ENCODE measurements around the gene KCNN2.

The KCNN2 gene

GRCh38 chr5:114390431-114390830 is 28.6 kb downstream of the KCNN2 start:
- Histone ChIP-seq H3K36me3 (ENCODE audit: control insufficient read depth, insufficient read depth, low read length) (no peaks in the 10 kb centered on the region), H3K27ac (ENCODE audit: insufficient read depth, low read length, poor library complexity, severe bottlenecking) (no peak overlapping the region), H3K27me3 (replicated peaks; ENCODE audit: control insufficient read depth, insufficient read depth, low read length, poor library complexity, severe bottlenecking) (no peaks in the 10 kb centered on the region), H3K9me3 (ENCODE audit: control insufficient read depth, low read length) (no peaks in the 10 kb centered on the region), H3K4me3 (ENCODE audit: insufficient read depth, low read depth, low read length, poor library complexity, severe bottlenecking) (no peak overlapping the region), H3K4me1 (ENCODE audit: control insufficient read depth, insufficient read depth, low read length, poor library complexity, severe bottlenecking) (no peaks in the 10 kb centered on the region)
- DNase-seq, result no peak

DNA sequence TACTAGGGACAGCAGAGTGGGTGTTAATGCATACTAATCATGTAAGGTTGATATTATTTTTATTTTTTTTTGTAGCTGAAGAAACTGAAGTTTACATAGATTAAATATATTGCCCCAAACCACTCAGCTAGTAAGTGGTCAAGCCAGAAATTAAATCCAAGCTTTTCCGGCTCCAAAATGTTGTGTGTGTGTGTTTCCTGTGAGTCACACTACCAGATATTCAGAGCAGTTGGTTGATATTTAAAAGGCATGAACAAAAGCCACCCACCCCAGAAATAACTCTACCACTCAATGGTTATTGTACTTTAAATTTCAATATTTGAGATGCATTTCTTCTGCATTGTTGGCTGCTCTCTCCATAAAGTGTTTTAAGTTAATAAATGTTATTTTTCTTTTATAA is 29.5 kb downstream of the KCNN2 start:
- Histone ChIP-seq H3K27ac (ENCODE audit: insufficient read depth, low read length, poor library complexity, severe bottlenecking) (no peak overlapping the region), H3K27me3 (replicated peaks; ENCODE audit: control insufficient read depth, insufficient read depth, low read length, poor library complexity, severe bottlenecking) (no peaks in the 10 kb centered on the region), H3K36me3 (ENCODE audit: control insufficient read depth, insufficient read depth, low read length) (no peaks in the 10 kb centered on the region), H3K4me1 (ENCODE audit: control insufficient read depth, insufficient read depth, low read length, poor library complexity, severe bottlenecking) (no peaks in the 10 kb centered on the region), H3K9me3 (ENCODE audit: control insufficient read depth, low read length) (no peaks in the 10 kb centered on the region), H3K4me3 (ENCODE audit: insufficient read depth, low read depth, low read length, poor library complexity, severe bottlenecking) (no peak overlapping the region)
- DNase-seq, result no peak

GRCh38 chr5:114393159-114393558 is 31.3 kb downstream of the KCNN2 start:
- Histone ChIP-seq H3K27ac (ENCODE audit: insufficient read depth, low read length, poor library complexity, severe bottlenecking) (no peak overlapping the region), H3K27me3 (replicated peaks; ENCODE audit: control insufficient read depth, insufficient read depth, low read length, poor library complexity, severe bottlenecking) (no peaks in the 10 kb centered on the region), H3K9me3 (ENCODE audit: control insufficient read depth, low read length) (no peaks in the 10 kb centered on the region), H3K4me3 (ENCODE audit: insufficient read depth, low read depth, low read length, poor library complexity, severe bottlenecking) (no peak overlapping the region), H3K36me3 (ENCODE audit: control insufficient read depth, insufficient read depth, low read length) (no peaks in the 10 kb centered on the region), H3K4me1 (ENCODE audit: control insufficient read depth, insufficient read depth, low read length, poor library complexity, severe bottlenecking) (no peaks in the 10 kb centered on the region)
- no peak for DNase-seq

- DNase-seq, result no peak
- Histone ChIP-seq H3K9me3 (ENCODE audit: control insufficient read depth, low read length) (no peaks in the 10 kb centered on the region), H3K27me3 (replicated peaks; ENCODE audit: control insufficient read depth, insufficient read depth, low read length, poor library complexity, severe bottlenecking) (no peaks in the 10 kb centered on the region), H3K4me3 (ENCODE audit: insufficient read depth, low read depth, low read length, poor library complexity, severe bottlenecking) (no peak overlapping the region), H3K36me3 (ENCODE audit: control insufficient read depth, insufficient read depth, low read length) (no peaks in the 10 kb centered on the region), H3K4me1 (ENCODE audit: control insufficient read depth, insufficient read depth, low read length, poor library complexity, severe bottlenecking) (no peaks in the 10 kb centered on the region), H3K27ac (ENCODE audit: insufficient read depth, low read length, poor library complexity, severe bottlenecking) (no peak overlapping the region)
These were observed 40.3 kb downstream of the KCNN2 start for GRCh38 chr5:114402206-114402605.

- no peaks in the 10 kb centered on the region for H3K36me3 ChIP-seq (ENCODE audit: control insufficient read depth, insufficient read depth, low read length)
- no peak overlapping the region for H3K4me3 ChIP-seq (ENCODE audit: insufficient read depth, low read depth, low read length, poor library complexity, severe bottlenecking)
- H3K27me3 ChIP-seq (replicated peaks; ENCODE audit: control insufficient read depth, insufficient read depth, low read length, poor library complexity, severe bottlenecking), result no peaks in the 10 kb centered on the region
- no peaks in the 10 kb centered on the region for H3K4me1 ChIP-seq (ENCODE audit: control insufficient read depth, insufficient read depth, low read length, poor library complexity, severe bottlenecking)
- DNase-seq, result no peak
- H3K27ac ChIP-seq (ENCODE audit: insufficient read depth, low read length, poor library complexity, severe bottlenecking), result no peak overlapping the region
- no peaks in the 10 kb centered on the region for H3K9me3 ChIP-seq (ENCODE audit: control insufficient read depth, low read length)
These were observed 45.9 kb downstream of the KCNN2 start for GRCh38 chr5:114407783-114408182.

GRCh38 chr5:114408847-114409246 is 47.0 kb downstream of the KCNN2 start:
- H3K36me3 ChIP-seq (ENCODE audit: control insufficient read depth, insufficient read depth, low read length), result no peaks in the 10 kb centered on the region

DNA sequence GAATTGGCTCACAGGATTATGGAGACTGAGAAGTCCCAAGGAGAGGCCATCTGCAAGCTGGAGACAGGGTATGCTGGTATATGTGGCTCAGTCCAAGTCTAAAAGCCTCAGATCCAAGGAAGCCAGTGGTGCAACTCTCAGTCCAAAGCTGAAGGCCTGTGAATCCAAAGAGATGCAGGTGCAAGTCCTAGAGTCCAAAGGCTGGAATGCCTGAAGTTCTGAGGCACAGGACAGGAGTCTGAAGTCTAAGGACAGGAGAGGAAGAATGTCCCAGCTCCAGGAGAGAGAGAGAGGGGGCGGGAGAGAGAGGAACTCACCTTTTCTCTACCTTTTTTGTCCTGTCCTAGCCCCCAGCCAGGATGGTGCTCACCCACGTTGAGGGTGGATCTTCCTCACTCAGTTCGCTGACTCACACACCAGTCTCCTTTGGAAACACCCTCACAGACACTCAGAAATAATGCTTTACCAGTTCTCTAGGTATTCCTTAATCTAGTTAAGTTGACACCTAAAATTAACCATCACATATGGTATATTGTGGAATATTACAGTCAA is 49.6 kb downstream of the KCNN2 start:
- no peaks in the 10 kb centered on the region for H3K4me1 ChIP-seq (ENCODE audit: control insufficient read depth, insufficient read depth, low read length, poor library complexity, severe bottlenecking)
- no peak for DNase-seq
- no peaks in the 10 kb centered on the region for H3K27me3 ChIP-seq (replicated peaks; ENCODE audit: control insufficient read depth, insufficient read depth, low read length, poor library complexity, severe bottlenecking)
- no peak overlapping the region for H3K27ac ChIP-seq (ENCODE audit: insufficient read depth, low read length, poor library complexity, severe bottlenecking)
- no peaks in the 10 kb centered on the region for H3K36me3 ChIP-seq (ENCODE audit: control insufficient read depth, insufficient read depth, low read length)
- H3K4me3 ChIP-seq (ENCODE audit: insufficient read depth, low read depth, low read length, poor library complexity, severe bottlenecking), result no peak overlapping the region
- H3K9me3 ChIP-seq (ENCODE audit: control insufficient read depth, low read length), result no peaks in the 10 kb centered on the region

More at GRCh38 chr5:114408847-114409246, 47.0 kb downstream of the KCNN2 start:
- Histone ChIP-seq H3K4me3 (ENCODE audit: insufficient read depth, low read depth, low read length, poor library complexity, severe bottlenecking) (no peak overlapping the region), H3K27ac (ENCODE audit: insufficient read depth, low read length, poor library complexity, severe bottlenecking) (no peak overlapping the region), H3K27me3 (replicated peaks; ENCODE audit: control insufficient read depth, insufficient read depth, low read length, poor library complexity, severe bottlenecking) (no peaks in the 10 kb centered on the region), H3K9me3 (ENCODE audit: control insufficient read depth, low read length) (no peaks in the 10 kb centered on the region), H3K4me1 (ENCODE audit: control insufficient read depth, insufficient read depth, low read length, poor library complexity, severe bottlenecking) (no peaks in the 10 kb centered on the region)
- DNase-seq, result no peak

GRCh38 chr5:114412510-114413171 is 50.8 kb downstream of the KCNN2 start:
- Histone ChIP-seq H3K9me3 (ENCODE audit: control insufficient read depth, low read length) (no peaks in the 10 kb centered on the region), H3K36me3 (ENCODE audit: control insufficient read depth, insufficient read depth, low read length) (no peaks in the 10 kb centered on the region), H3K27ac (ENCODE audit: insufficient read depth, low read length, poor library complexity, severe bottlenecking) (no peak overlapping the region), H3K27me3 (replicated peaks; ENCODE audit: control insufficient read depth, insufficient read depth, low read length, poor library complexity, severe bottlenecking) (no peaks in the 10 kb centered on the region), H3K4me3 (ENCODE audit: insufficient read depth, low read depth, low read length, poor library complexity, severe bottlenecking) (no peak overlapping the region), H3K4me1 (ENCODE audit: control insufficient read depth, insufficient read depth, low read length, poor library complexity, severe bottlenecking) (no peaks in the 10 kb centered on the region)
- no peak for DNase-seq

DNA sequence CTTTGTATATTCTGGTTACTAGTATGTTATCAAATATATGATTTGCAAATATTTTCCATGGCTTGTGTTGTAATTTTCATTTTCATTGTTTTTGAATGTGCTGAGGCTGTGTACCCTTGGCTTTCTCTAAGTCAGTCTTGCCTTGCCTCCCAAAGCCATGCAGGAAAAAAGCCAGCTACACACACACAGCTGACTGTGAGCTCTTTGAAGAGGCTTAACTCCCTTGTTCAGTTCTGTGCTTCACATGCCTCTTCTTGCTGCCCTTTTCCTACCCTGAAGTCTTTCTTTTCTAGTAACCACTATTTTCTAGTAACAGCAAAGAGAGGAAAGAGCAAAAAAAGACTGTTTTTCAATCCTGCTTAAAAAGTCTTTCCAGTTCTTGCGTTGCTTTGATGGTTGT is 53.9 kb downstream of the KCNN2 start:
- H3K4me1 ChIP-seq (ENCODE audit: control insufficient read depth, insufficient read depth, low read length, poor library complexity, severe bottlenecking), result no peaks in the 10 kb centered on the region
- no peaks in the 10 kb centered on the region for H3K27me3 ChIP-seq (replicated peaks; ENCODE audit: control insufficient read depth, insufficient read depth, low read length, poor library complexity, severe bottlenecking)
- DNase-seq, result no peak
- H3K36me3 ChIP-seq (ENCODE audit: control insufficient read depth, insufficient read depth, low read length), result no peaks in the 10 kb centered on the region
- no peaks in the 10 kb centered on the region for H3K9me3 ChIP-seq (ENCODE audit: control insufficient read depth, low read length)
- H3K4me3 ChIP-seq (ENCODE audit: insufficient read depth, low read depth, low read length, poor library complexity, severe bottlenecking), result no peak overlapping the region
- no peak overlapping the region for H3K27ac ChIP-seq (ENCODE audit: insufficient read depth, low read length, poor library complexity, severe bottlenecking)

DNA sequence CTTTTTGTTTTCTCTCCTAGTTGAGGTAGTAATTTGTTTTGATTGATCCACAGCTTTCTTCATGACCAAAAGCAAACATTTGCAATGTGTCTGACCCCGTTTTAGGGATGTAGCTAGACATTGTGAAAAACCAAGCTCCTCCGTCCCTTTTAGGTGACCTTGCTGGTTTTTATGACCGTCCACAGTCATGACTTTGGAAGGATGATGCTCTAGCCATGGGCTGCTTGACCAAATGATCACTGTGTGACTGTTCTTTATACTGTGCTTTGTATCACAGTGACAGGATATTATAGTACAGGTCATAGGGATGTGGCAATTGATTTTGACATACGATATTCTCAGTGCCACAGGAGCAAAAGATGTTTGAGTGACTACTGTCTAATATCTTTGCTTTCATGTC is 54.4 kb downstream of the KCNN2 start:
- H3K4me3 ChIP-seq (ENCODE audit: insufficient read depth, low read depth, low read length, poor library complexity, severe bottlenecking), result no peak overlapping the region
- H3K36me3 ChIP-seq (ENCODE audit: control insufficient read depth, insufficient read depth, low read length), result no peaks in the 10 kb centered on the region
- no peak overlapping the region for H3K27ac ChIP-seq (ENCODE audit: insufficient read depth, low read length, poor library complexity, severe bottlenecking)
- H3K4me1 ChIP-seq (ENCODE audit: control insufficient read depth, insufficient read depth, low read length, poor library complexity, severe bottlenecking), result no peaks in the 10 kb centered on the region
- H3K9me3 ChIP-seq (ENCODE audit: control insufficient read depth, low read length), result no peaks in the 10 kb centered on the region
- no peak for DNase-seq
- no peaks in the 10 kb centered on the region for H3K27me3 ChIP-seq (replicated peaks; ENCODE audit: control insufficient read depth, insufficient read depth, low read length, poor library complexity, severe bottlenecking)

Measured in effector memory CD4-positive, alpha-beta T cell (primary cell).